A172 (cell line): ENCODE measurements around the gene PSME4. TPM values are rescaled to one million over a fixed set of nuclear protein-coding genes. Genes with fewer than 3 reads are reported as not detected.
A peak's percentile ranks its signal among the peaks of the same experiment; 100 is the strongest.

Experiments used
- DNase-seq: peaks from one replicate; pipeline ENCODE4 v3.0.0-alpha.2; 2015; ENCODE audit warnings: low spot score
- total RNA-seq: library from RNA; depleted of rRNA; stranded (reverse); fragments of >200 nt; shearing (Covaris generic); gene quantifications from 2 replicates; pipeline ENCODE4 v1.2.3, GENCODE V29; 2014; rRNA removed

The PSME4 gene, protein sequence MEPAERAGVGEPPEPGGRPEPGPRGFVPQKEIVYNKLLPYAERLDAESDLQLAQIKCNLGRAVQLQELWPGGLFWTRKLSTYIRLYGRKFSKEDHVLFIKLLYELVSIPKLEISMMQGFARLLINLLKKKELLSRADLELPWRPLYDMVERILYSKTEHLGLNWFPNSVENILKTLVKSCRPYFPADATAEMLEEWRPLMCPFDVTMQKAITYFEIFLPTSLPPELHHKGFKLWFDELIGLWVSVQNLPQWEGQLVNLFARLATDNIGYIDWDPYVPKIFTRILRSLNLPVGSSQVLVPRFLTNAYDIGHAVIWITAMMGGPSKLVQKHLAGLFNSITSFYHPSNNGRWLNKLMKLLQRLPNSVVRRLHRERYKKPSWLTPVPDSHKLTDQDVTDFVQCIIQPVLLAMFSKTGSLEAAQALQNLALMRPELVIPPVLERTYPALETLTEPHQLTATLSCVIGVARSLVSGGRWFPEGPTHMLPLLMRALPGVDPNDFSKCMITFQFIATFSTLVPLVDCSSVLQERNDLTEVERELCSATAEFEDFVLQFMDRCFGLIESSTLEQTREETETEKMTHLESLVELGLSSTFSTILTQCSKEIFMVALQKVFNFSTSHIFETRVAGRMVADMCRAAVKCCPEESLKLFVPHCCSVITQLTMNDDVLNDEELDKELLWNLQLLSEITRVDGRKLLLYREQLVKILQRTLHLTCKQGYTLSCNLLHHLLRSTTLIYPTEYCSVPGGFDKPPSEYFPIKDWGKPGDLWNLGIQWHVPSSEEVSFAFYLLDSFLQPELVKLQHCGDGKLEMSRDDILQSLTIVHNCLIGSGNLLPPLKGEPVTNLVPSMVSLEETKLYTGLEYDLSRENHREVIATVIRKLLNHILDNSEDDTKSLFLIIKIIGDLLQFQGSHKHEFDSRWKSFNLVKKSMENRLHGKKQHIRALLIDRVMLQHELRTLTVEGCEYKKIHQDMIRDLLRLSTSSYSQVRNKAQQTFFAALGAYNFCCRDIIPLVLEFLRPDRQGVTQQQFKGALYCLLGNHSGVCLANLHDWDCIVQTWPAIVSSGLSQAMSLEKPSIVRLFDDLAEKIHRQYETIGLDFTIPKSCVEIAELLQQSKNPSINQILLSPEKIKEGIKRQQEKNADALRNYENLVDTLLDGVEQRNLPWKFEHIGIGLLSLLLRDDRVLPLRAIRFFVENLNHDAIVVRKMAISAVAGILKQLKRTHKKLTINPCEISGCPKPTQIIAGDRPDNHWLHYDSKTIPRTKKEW (N-terminal part only)
- 36.1 and 41.1 TPM in 2 replicates for total RNA-seq

DNA sequence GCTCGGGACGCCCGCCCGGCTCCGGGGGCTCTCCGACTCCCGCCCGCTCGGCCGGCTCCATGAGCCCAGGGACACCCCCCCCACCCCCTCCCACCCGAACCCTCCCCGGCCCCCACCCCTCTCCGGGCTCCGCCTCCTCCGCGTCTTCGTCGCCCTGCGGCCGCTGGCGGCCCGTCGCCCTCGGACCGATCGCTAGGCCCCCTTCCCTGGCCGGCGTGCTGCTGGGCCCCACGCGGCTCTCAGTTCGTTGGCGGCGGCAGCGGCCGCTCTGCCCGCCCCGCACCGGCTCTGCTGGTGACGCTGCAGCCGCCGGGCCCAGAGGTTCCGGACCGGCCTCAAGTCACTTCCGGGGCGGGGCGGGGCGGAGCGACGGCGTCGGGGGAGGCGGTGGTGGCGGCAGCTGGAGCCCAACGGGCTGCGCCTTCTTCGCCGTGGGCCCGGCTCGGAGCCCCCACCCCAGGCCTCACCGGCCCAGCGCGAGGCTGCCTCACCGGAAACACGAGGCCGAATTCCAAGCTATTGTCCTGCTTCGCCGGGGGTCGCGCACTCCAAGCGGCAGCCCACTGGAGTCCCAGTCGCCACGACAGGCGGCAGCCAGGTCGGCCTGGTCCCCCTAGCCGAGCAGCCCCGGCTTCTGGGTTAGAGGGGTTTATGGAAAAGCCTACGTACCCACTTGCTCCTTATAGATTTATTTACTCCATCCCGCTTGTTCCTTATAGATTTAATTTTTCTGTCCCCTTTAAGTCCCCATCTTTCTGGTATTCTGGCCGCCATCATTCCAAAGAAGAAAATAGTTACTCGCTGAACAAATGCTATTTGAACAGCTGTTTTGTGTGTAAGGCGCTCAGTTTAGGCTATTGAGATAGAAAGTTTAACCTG, at the start of gene PSME4:
TSS of gene PSME4 (minus strand) at position 270 of the 879 bp plus-strand sequence. CDS start at position 61, 209 bp downstream.
- peak; percentile 81 for DNase-seq

DNA sequence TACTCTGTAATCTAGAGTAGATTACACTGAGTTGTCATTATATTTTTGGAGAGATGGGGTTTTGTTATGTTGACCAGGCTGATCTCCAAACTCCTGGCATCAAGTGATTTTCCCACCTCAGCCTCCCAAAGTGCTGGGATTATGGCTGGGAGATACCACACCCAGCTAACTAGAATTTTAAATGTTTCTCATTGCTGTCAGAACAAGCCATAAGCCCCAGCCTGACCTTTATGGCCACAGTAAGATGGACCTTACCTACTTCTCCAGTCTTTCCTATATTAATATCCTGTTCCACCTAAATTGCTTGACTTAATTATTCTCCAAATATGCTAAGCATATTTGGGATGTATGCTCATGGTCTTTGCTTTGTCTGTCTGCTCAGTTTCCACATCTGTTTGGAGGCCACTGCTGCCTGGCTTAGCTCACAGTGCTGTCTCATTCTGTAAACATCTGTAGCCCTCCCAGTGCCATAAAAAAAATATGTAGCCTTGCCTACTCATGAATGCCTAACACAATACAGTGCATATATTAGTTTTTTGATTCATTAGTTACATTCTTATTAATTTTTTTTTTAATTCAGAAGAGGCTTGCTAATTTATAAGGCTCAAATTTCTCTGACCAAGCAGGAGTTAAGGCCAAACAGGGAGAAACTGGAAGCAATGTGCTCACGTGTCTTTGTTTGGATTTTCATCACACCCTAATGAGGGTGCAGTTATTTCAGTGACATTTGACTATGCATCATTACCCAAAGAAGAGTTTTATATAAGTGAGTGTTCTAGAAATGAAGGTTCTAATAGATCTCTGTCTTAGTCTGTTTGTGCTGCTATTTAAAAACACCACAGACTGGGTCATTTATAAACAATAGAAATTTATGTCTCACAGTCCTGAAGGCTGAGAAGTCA, 45.3 kb upstream of the PSME4 start:
- DNase-seq, result no peak

DNA sequence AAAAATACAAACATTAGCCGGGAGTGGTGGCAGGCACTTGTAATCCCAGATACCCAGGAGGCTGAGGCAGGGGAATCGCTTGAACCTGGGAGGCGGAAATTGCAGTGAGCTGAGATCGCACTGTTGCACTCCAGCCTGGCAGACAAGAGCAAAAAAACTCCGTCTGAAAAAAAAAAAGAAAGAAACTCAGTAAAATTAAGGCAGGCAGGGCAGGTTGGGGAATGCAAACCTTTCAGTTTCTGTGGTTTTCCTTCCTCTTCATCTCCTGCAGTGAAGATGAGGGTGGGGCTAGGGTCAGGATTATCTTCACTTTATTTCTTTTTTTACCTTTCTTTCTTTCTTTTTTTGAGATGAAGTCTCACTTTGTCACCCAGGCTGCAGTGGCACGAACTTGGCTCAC, 43.2 kb upstream of the PSME4 start:
- no peak for DNase-seq

DNA sequence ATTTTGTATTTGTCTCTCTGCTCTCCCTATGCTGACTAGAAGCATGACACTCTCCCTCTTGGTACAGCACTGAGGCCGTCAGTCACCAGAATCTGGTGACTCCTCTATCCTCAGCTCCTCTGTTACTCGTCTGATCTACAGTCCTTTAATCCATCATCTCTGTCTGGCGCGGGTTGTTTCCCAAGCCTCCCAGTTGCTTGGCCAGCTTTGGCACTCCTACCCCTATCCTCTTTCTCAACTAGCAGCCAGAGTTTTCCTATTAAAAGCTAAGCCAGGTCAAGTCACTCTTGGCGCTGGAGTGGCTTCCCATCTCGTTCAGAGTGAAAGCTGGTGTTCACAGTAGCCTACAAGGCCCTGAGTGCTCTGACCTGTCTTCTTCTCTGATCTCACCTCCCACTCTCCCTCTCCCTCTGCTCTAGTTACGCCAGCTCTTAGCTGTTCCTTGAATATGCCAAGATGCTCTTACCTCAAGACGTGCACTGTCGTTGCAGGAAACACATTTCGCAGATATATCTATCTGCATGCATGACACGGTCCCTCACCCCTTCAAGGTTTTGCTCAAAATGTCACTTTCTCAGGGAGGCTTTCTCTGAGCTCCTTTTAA, 41.8 kb upstream of the PSME4 start:
- DNase-seq, result no peak

DNA sequence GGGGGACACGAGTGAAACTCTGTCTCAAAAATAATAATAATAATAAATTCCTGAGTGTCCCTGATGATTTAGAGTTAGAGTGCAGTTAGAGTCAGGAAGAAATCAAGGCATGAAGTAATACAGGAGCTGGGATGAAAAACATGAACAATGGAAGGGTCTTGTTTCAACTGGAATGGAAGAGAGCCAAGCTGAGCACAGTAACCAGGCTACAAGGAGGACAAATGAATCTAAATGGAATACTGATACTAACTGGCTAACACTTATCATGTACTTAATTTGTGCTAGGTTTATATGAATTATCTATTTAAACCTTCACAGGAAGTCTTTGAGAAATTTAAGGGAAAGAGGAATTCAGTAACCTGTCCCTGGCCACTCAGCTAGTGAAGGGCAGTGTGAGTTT, 38.8 kb upstream of the PSME4 start:
- DNase-seq, result no peak

DNA sequence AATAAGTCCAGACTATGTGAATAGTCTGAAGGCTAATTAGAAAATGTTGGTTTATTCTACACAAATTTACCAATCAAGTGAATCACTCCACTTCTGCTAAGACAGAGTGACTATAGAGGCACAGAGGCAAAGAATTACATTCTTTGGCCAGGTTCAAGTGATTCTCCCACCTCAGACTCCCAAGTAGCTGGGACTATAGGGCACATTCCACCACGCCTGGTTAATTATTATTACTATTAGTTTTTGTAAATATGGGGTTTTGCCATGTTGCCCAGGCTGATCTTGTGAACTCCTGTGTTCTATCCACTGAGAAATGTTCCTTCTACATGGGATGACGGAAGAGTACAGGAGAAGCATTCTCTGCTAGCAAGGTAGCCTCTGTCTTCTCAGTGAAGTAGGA, 37.6 kb upstream of the PSME4 start:
- DNase-seq, result no peak

DNA sequence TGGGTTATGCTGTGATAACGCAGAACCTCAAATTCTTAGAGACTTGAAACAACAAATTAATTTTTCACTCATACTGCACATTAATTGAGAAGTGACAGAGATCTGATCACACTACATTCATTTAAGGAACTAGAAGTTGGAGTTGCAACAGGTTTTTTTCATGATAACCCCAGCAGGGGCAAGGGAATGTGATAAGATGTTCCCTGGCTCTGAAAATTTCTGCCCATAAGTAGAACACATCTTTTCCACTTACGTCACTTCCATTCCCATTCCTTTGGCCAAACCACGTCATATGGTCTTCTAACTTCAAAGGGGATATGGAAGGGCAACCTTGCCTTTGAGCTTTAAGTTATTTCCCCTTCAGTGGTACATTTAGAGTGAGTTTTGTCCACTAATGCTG, 29.7 kb upstream of the PSME4 start:
- no peak for DNase-seq

DNA sequence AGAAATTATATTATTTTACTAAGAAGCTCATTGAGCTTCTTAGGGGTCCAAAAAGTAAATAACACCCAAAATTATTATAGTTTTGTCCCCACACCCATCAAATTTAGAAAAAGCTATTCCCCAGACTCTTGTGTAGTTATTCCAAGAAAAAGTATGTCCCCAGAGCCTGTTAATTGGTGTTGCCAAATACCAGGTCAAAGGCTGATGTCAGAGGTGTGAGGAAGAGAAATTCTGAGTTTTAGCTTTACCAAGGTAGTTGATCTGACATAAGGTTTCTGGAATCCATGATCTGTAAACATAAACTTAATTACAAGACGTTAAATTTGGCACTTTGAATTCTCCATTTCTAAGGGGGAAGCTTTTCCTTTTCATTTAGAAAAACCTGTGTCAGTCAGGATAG, 29.3 kb upstream of the PSME4 start:
- DNase-seq, result no peak

DNA sequence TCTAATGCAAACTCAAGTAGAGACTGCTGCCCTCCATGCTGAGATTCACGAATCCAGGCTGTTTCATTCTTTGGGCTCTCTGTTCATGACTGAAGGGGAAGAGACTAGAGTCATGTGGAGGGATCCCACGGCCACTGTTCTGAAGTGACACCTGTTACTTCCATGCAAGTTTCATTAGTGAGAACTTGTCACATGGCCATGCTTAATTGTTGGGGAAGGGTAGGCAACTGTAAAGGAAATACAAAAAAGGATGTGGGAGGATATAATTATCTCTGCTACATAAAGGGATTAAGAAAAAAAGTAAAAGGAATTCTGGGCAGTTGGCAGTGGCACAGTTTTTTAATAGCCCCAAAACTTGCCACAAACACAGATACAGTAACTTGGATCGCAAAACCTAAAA, 28.0 kb upstream of the PSME4 start:
- DNase-seq, result no peak

DNA sequence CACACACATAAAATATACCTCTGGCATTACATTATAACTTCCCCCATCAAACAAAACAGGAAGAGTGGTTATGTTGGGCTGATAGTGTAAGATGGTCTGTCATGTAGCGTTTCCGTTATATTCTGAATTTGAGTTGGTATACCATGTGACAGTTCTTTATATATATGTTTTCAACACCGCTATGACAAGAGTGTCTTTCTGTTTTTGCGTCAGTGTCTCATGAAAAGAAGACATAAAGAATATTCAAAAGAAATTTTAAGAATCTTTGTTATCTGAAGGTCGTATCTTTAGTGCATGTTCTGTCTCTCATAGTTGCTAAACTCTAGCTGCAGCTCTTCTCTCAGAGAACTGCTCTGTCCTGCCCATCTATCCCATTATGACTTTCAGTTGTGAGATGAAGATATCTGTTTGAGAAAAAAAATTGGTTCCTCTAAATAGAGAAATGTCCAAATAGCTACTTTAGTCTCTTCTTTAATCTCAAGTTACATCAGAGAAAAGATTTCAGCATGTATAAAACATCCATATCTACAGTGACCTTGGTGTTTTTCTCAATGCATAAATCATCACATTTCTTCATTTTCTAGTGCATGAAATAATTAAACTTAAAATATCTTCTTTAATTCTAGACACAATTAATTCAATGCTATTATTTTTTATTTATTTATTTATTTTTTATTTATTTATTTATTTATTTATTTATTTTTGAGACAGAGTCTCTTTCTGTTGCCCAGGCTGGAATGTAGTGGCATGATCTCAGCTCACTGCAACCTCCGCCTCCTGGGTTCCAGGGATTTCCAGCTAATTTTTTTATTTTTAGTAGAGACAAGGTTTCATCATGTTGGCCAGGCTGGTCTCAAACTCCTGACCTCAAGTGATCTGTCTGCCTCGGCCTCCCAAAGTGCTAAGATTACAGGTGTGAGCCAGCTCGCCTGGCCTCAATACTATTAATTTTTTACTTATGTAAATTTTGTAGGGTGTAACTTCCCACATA, 24.3 kb upstream of the PSME4 start:
- DNase-seq, result no peak

DNA sequence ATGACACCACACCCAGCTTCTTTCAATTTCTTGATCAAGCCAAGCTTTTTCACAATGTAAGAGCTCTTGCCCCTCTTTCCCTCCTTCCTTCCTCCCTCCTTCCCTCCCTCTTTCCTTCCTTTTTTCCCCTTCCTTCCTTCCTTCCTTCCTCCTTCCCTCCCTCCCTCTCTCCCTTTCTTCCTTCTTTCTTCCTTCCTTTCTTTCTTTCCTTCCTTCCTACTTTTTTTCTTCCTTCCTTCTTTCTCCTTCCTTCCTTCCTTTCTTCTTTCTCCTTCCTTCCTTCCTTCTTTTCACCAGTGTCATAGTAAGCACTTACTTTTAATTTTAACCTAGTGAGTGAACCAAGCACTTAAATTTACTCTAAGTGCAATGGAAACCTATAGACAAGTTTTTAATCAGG, 21.2 kb upstream of the PSME4 start:
- no peak for DNase-seq

DNA sequence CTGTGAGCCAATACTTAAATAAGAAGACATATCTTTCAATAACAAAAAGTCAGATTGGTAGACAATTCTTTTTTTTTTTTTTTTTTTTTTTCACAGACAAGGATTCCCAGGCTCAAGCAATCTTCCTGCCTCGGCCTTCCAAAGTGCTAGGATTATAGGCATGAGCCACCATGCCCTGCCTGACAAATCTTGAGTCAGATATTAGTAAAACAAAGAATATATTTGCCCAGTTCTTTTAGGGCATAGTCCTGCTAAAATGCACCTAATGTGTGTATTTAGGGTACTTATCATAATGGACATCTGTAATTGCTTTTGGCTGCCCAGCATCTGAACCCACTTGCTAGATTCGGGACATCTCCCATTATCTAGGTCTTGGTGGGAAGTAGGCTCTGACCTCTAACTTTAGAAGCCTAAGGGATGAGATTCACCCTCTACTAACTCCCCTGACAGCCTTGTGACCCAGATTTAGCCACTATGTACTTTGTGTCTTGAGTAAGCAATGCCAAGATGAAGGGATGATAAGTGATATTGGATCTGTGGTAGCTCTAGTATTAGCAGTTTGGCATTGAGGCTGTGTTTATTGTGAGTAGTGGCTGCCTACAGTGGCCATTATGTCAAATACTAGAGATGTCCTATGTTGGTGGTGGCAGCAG, 18.5 kb upstream of the PSME4 start:
- DNase-seq, result no peak

DNA sequence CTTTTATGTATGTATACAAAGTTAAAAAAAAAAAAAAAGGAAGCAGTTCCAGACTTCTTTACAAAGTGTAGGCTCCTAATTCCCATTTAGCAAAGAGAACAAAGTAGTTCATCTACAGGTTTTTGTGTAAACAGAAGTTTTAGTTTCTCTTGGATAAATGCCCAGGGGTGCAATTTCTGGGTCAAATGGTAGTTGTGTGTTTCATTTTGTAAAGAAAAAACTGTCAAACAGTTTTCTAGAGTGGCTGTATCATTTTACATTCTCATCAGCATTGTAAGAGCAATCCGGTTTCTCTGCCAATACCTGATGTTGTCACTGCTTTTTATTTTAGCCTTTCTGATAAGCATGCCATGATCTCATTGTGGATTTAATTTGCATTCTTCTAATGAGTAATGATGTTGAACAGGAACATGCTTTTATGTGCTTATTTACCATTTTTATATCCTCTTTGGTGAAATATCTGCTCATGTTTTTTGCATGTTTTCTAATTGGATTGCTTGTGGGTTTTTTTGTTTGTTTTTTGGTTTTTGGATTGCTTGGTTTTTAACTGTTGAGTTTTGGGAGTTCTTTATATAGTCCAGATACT, 16.6 kb upstream of the PSME4 start:
- peak; percentile 20 for DNase-seq

DNA sequence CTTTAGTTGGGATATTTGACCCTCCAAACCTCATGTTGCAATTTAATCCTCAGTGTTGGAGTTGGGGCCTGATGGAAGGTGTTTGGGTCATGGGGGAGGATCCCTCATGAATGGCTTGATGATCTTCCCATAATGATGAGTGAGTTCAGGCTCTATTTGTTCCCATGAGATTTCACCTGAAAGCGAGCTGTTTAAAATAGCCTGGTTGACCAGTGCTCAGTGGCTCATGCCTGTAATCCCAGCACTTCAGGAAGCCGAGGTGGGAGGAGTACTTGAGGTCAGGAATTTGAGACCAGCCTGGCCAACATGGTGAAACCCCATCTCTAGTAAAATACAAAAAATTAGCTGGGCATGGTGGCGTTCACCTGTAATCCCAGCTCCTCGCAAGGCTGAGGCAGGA, 14.9 kb upstream of the PSME4 start:
- no peak for DNase-seq

DNA sequence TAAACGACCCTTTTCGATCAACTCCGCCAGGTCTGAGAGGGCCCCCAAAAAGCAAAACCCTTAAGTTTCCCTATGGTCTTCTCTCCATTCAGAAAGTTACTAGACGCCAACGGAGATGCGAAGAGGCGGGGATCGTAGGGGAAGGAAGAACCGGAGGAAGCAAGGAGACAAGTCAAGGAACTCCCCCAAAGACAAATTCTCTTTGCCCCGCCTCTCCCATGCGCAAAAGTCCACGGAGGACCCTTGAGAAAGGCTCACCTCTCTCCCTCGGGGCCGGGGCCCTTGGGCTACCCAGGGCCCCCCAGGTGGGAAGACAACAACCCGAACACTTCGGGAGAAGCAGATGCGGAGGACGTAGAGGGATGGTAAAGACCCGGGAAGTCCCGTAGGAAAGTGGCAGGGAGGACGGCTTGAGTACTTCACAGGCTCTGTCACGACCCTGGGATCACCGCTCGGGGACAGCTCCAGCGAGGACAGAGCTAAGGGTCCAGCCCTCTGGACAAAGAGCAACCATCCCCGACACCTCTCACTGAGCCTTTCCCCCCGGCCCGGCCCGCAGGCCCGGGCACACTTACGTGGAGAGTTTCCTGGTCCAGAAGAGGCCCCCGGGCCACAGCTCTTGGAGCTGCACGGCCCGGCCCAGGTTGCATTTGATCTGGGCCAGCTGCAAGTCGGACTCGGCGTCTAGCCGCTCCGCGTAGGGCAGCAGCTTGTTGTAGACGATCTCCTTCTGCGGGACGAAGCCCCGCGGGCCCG, 647 bp downstream of the PSME4 start:
- DNase-seq, result peak; percentile 23

DNA sequence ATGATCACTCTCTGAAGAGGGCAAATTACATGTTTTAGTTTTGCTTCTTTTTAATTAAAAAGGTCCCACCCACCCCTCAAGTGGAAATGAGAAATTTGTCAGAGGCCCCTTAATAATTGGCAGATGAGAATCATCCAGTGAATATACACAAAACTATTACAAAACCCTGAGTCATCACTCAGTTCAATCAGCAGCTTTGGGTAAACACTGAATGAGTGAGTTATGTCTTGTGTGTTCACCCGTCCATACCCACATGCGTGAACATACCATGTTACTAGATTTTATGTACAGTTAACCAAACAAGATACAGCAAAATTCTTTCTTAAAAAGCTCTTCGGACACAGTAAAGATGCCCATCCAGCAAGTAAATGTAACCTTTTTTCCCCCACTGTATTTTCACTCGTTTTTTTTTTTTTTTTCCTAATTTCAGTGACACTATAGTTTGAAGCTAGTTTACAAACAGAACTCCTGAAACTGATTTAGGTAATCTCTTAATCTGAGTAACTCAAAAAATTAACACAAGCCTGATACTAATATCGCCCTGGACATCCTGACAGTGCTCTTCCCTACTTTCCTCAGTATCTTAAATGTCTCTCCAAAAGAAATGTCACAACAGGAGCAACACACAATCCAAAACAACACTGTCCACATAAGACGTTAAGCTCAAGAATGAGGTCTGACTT, 1.4 kb downstream of the PSME4 start:
- peak; percentile 54 for DNase-seq
